Measurements from ENCODE around the gene ETV6. TPM values are rescaled to one million over a fixed set of nuclear protein-coding genes. Genes with fewer than 3 reads are reported as not detected.

ETV6 gene
- polyA plus RNA-seq, 2 of the 4 experiments (the other 2 are of a cell fraction) = 4.0 to 7.0 TPM

- H3K4me1 ChIP-seq = no peaks in the 10 kb centered on the region
- TF ChIP-seq USF2 (IDR thresholded peaks at IDR 0.05) = no peak
- TF ChIP-seq CEBPB (IDR thresholded peaks at IDR 0.05) = no peak
- TF ChIP-seq RAD21 (conservative IDR thresholded peaks at IDR 0.05 in 1 of 2, IDR thresholded peaks at IDR 0.05 in 1 of 2) = no peak
- no peak for TF ChIP-seq NPAS2 (CRISPR knock-in tag; IDR thresholded peaks at IDR 0.05; ENCODE audit: borderline replicate concordance)
- TF ChIP-seq GATA3 (IDR thresholded peaks at IDR 0.05; ENCODE audit: borderline replicate concordance) = no peak
- no peak for TF ChIP-seq CBX2 (IDR thresholded peaks at IDR 0.05; ENCODE audit: borderline replicate concordance, low read depth)
- no peak for TF ChIP-seq POLR2AphosphoS2 (conservative IDR thresholded peaks at IDR 0.05; ENCODE audit: low read length)
- H3K9me3 ChIP-seq = no peaks in the 10 kb centered on the region
- H3K4me3 ChIP-seq = no peak overlapping the region
- DNase-seq (ENCODE audit: low read depth in 1 of 2, low spot score in 1 of 2) = no peak
- H3K4me2 ChIP-seq = no peak overlapping the region
- POLR2A ChIA-PET = no interaction called here
- CTCF ChIA-PET = no interaction called here
- H3K27ac ChIP-seq = no peak overlapping the region
- ATAC-seq = no peak; a peak in 1 of 6 replicates
- WGBS (ENCODE audit: missing lambda C conversion rate) = 87% methylated on average over 19 of the region's 19 CpGs
- FAIRE-seq = no peak
These were observed 200.5 kb downstream of the ETV6 start for GRCh38 chr12:11849757-11850504.

GRCh38 chr12:11853126-11853525 lies 203.7 kb downstream of the ETV6 start:
- POLR2A ChIA-PET = no interaction called here
- TF ChIP-seq CTCF (IDR thresholded peaks at IDR 0.05) = no peak
- TF ChIP-seq ZSCAN20 (CRISPR knock-in tag; IDR thresholded peaks at IDR 0.05) = no peak
- TF ChIP-seq NR3C1 (IDR thresholded peaks at IDR 0.05) = no peak
- no peak for TF ChIP-seq ELK1 (IDR thresholded peaks at IDR 0.05; ENCODE audit: low read depth, low read length)
- no peak for FAIRE-seq
- no peak for ATAC-seq
- H3K9me3 ChIP-seq = no peaks in the 10 kb centered on the region
- CTCF ChIA-PET = interaction anchor here (1.3 to 1.4 kb wide), 2 partner anchors 15 to 43 kb away, joined by 3 read pairs; no protein-coding TSS in a partner anchor
- H3K4me2 ChIP-seq = no peak overlapping the region
- no peak overlapping the region for H3K4me3 ChIP-seq
- DNase-seq (ENCODE audit: low read depth in 1 of 2, low spot score in 1 of 2) = no peak
- WGBS (ENCODE audit: missing lambda C conversion rate) = 80% methylated on average over 12 of the region's 12 CpGs
- H3K4me1 ChIP-seq = no peaks in the 10 kb centered on the region
- H3K27ac ChIP-seq = no peak overlapping the region

- H3K4me1 ChIP-seq = no peaks in the 10 kb centered on the region
- POLR2A ChIA-PET = no interaction called here
- FAIRE-seq = no peak
- H3K4me3 ChIP-seq = no peak overlapping the region
- no peak for DNase-seq (ENCODE audit: low read depth in 1 of 2, low spot score in 1 of 2)
- CTCF ChIA-PET = interaction anchor here (1.3 to 1.4 kb wide), 2 partner anchors 14 to 42 kb away, joined by 3 read pairs; no protein-coding TSS in a partner anchor
- ATAC-seq = no peak
- H3K4me2 ChIP-seq = no peak overlapping the region
- no peaks in the 10 kb centered on the region for H3K9me3 ChIP-seq
- 87% methylated on average over 13 of the region's 13 CpGs for WGBS (ENCODE audit: missing lambda C conversion rate)
- no peak overlapping the region for H3K27ac ChIP-seq
- no peak for TF ChIP-seq FOSB (CRISPR knock-in tag; IDR thresholded peaks at IDR 0.05)
- TF ChIP-seq RFX5 (IDR thresholded peaks at IDR 0.05) = no peak
- no peak for TF ChIP-seq CHD2 (IDR thresholded peaks at IDR 0.05; ENCODE audit: low read length, partially characterized antibody)
- no peak for TF ChIP-seq ZNF302 (CRISPR knock-in tag; IDR thresholded peaks at IDR 0.05)
- TF ChIP-seq HOXA7 (CRISPR knock-in tag; IDR thresholded peaks at IDR 0.05) = no peak
- TF ChIP-seq E2F6 (IDR thresholded peaks at IDR 0.05; ENCODE audit: borderline replicate concordance, low read depth) = no peak
- TF ChIP-seq EHMT2 (IDR thresholded peaks at IDR 0.05; ENCODE audit: low read depth) = no peak
- no peak for TF ChIP-seq ELK1 (IDR thresholded peaks at IDR 0.05; ENCODE audit: low read depth, low read length)
- TF ChIP-seq USF2 (IDR thresholded peaks at IDR 0.05) = no peak
- no peak for TF ChIP-seq FOSL2 (IDR thresholded peaks at IDR 0.05)
- no peak for TF ChIP-seq FOSL2 (CRISPR knock-in tag; IDR thresholded peaks at IDR 0.05)
- no peak for TF ChIP-seq RCOR1 (IDR thresholded peaks at IDR 0.05; ENCODE audit: low read depth, low read length)
- no peak for TF ChIP-seq CHD4 (IDR thresholded peaks at IDR 0.05; ENCODE audit: borderline replicate concordance)
- TF ChIP-seq CBX8 (IDR thresholded peaks at IDR 0.05) = no peak
- no peak for TF ChIP-seq HES2 (IDR thresholded peaks at IDR 0.05)
- TF ChIP-seq MYC (IDR thresholded peaks at IDR 0.05; ENCODE audit: borderline replicate concordance, low read length) = no peak
- TF ChIP-seq GATA3 (IDR thresholded peaks at IDR 0.05; ENCODE audit: borderline replicate concordance) = no peak
These were observed 204.6 kb downstream of the ETV6 start for GRCh38 chr12:11854011-11854499.

Measured in A549 (cell line).